Osteocyte (in vitro differentiated cells): Measurements from ENCODE around the gene SOX11. TPM values are rescaled to one million over a fixed set of nuclear protein-coding genes. Genes with fewer than 3 reads are reported as not detected.
"Not testable (repeated sequence)": the region's sequence is repeated elsewhere in the genome, so short reads cannot be mapped to it uniquely, and the experiment has no call there.

Experiments used
- DNase-seq: peaks from one replicate; pipeline ENCODE4 v3.0.0; 2021; ENCODE audit warnings: mixed read lengths; ENCODE audit not compliant: unreplicated experiment; ENCODE audit errors: extremely low spot score
- H3K27ac Mint-ChIP-seq: one replicate; pipeline ENCODE4 v1.8.0; 2021; ENCODE audit warnings: mild to moderate bottlenecking, mixed read lengths; ENCODE audit not compliant: unreplicated experiment
- H3K27me3 Mint-ChIP-seq: one replicate; pipeline ENCODE4 v1.8.0; 2021; ENCODE audit warnings: mixed read lengths; ENCODE audit not compliant: unreplicated experiment
- H3K36me3 Mint-ChIP-seq: one replicate; pipeline ENCODE4 v1.8.0; 2021; ENCODE audit warnings: mixed read lengths; ENCODE audit not compliant: unreplicated experiment
- H3K4me1 Mint-ChIP-seq: one replicate; pipeline ENCODE4 v1.8.0; 2021; ENCODE audit warnings: mixed read lengths; ENCODE audit not compliant: unreplicated experiment
- H3K4me3 Mint-ChIP-seq: one replicate; pipeline ENCODE4 v1.8.0; 2021; ENCODE audit warnings: mild to moderate bottlenecking, moderate library complexity, mixed read lengths; ENCODE audit not compliant: unreplicated experiment
- H3K9me3 Mint-ChIP-seq: one replicate; pipeline ENCODE4 v1.8.0; 2021; ENCODE audit warnings: mixed read lengths; ENCODE audit not compliant: unreplicated experiment
- CTCF ChIP-seq: fragments of 200-600 bp; sonication (generic); IDR thresholded peaks from 2 replicates; pipeline ENCODE4 v1.5.0; 2021; ENCODE audit warnings: antibody characterized with exemption, mild to moderate bottlenecking, moderate library complexity
- total RNA-seq: library from RNA; stranded (reverse); gene quantifications from 2 replicates; pipeline ENCODE4 v1.2.1, GENCODE V29; 2021

SOX11 gene
- total RNA-seq, 1 donor from 2014 or later, result 71.7 TPM

GRCh38 chr2:5664278-5664681 is 27.9 kb upstream of the SOX11 start:
- TF ChIP-seq CTCF, result no peak

GRCh38 chr2:5665066-5665465 is 27.1 kb upstream of the SOX11 start:
- DNase-seq, result no peak

More at GRCh38 chr2:5664278-5664681, 27.9 kb upstream of the SOX11 start:
- no peaks in the 10 kb centered on the region for H3K36me3 Mint-ChIP-seq
- no peaks in the 10 kb centered on the region for H3K9me3 Mint-ChIP-seq
- no peaks in the 10 kb centered on the region for H3K27me3 Mint-ChIP-seq
- no peak for DNase-seq
- no peaks in the 10 kb centered on the region for H3K4me1 Mint-ChIP-seq
- H3K4me3 Mint-ChIP-seq, result no peak overlapping the region
- no peak overlapping the region for H3K27ac Mint-ChIP-seq

GRCh38 chr2:5666798-5667197 is 25.4 kb upstream of the SOX11 start:
- H3K4me1 Mint-ChIP-seq, result no peaks in the 10 kb centered on the region
- no peaks in the 10 kb centered on the region for H3K9me3 Mint-ChIP-seq
- no peaks in the 10 kb centered on the region for H3K27me3 Mint-ChIP-seq
- no peak overlapping the region for H3K4me3 Mint-ChIP-seq
- no peak for TF ChIP-seq CTCF
- no peak overlapping the region for H3K27ac Mint-ChIP-seq
- H3K36me3 Mint-ChIP-seq, result no peaks in the 10 kb centered on the region
- no peak for DNase-seq

More at GRCh38 chr2:5665066-5665465, 27.1 kb upstream of the SOX11 start:
- no peaks in the 10 kb centered on the region for H3K9me3 Mint-ChIP-seq
- no peak overlapping the region for H3K4me3 Mint-ChIP-seq
- no peak overlapping the region for H3K27ac Mint-ChIP-seq
- H3K36me3 Mint-ChIP-seq, result no peaks in the 10 kb centered on the region
- TF ChIP-seq CTCF, result no peak
- H3K27me3 Mint-ChIP-seq, result no peaks in the 10 kb centered on the region
- H3K4me1 Mint-ChIP-seq, result no peaks in the 10 kb centered on the region

GRCh38 chr2:5667655-5668054 is 24.5 kb upstream of the SOX11 start:
- H3K36me3 Mint-ChIP-seq, H3K4me1 Mint-ChIP-seq, H3K27me3 Mint-ChIP-seq, H3K27ac Mint-ChIP-seq, DNase-seq, H3K9me3 Mint-ChIP-seq, H3K4me3 Mint-ChIP-seq: not testable (repeated sequence)

- peaks cover 6% of the 10 kb centered on the region for H3K27me3 Mint-ChIP-seq
- no peak overlapping the region for H3K27ac Mint-ChIP-seq
- H3K36me3 Mint-ChIP-seq, result no peaks in the 10 kb centered on the region
- H3K4me1 Mint-ChIP-seq, result peaks cover 8% of the 10 kb centered on the region
- no peak for DNase-seq
- TF ChIP-seq CTCF, result no peak
- no peak overlapping the region for H3K4me3 Mint-ChIP-seq
- H3K9me3 Mint-ChIP-seq, result no peaks in the 10 kb centered on the region
Observed at GRCh38 chr2:5668682-5669250, 23.4 kb upstream of the SOX11 start.

- Mint-ChIP-seq H3K27ac (peak overlapping the region; percentile 55), H3K4me3 (peak overlapping the region; percentile 65), H3K4me1 (peaks cover 32% of the 10 kb centered on the region), H3K27me3 (peaks cover 6% of the 10 kb centered on the region), H3K9me3 (no peaks in the 10 kb centered on the region), H3K36me3 (no peaks in the 10 kb centered on the region)
- no peak for DNase-seq
- TF ChIP-seq CTCF, result no peak
Observed at GRCh38 chr2:5672749-5673144, 19.4 kb upstream of the SOX11 start.
